ENCODE measurements around the gene MCM3AP.
"Not testable (repeated sequence)": the region's sequence is repeated elsewhere in the genome, so short reads cannot be mapped to it uniquely, and the experiment has no call there.

Gene MCM3AP

DNA sequence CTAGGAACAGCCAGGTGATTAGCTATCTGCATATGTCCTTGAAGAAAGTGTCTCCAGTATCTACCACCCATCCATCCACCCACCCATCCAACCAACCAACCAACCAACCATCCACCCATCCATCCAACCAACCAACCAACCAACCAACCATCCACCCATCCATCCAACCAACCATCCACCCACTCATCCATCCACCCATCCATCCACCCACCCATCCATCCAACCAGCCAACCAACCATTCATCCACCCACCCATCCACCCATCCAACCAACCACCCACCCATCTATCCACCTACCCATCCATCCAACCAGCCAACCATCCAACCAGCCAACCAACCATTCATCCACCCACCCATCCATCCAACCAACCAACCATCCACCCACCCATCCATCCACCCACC, 26.2 kb upstream of the MCM3AP start:
- peaks cover 24% of the 10 kb centered on the region for H3K36me3 ChIP-seq (ENCODE audit: control insufficient read depth, insufficient read depth, low read length)
- H3K4me3 ChIP-seq (ENCODE audit: insufficient read depth, low read depth, low read length) = no peak overlapping the region

DNA sequence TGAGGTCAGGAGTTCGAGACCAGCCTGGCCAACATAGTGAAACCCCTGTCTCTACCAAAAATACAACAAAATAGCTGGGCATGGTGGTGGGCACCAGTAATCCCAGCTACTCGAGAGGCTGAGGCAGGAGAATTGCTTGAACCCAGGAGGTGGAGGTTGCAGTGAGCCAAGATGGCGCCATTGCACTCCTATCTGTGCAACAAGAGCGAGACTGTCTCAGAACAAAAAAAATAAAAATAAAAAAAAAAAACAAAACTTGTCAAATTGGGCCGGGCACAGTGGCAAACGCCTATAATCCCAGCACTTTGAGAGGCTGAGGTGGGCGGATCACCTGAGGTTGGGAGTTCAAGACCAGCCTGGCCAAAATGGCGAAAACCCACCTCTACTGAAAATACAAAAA, 24.8 kb upstream of the MCM3AP start:
- H3K4me1 ChIP-seq (ENCODE audit: control insufficient read depth, insufficient read depth, low read length); H3K4me3 ChIP-seq (ENCODE audit: insufficient read depth, low read depth, low read length); H3K9me3 ChIP-seq (ENCODE audit: control insufficient read depth, low read length); H3K27ac ChIP-seq (ENCODE audit: insufficient read depth, low read depth, low read length, poor library complexity, severe bottlenecking); H3K27me3 ChIP-seq (ENCODE audit: control insufficient read depth, insufficient read depth, low read length, poor library complexity, severe bottlenecking): not testable (repeated sequence)
- WGBS, 2 experiments = 89 to 98% methylated on average over 8 of the region's 8 CpGs
- H3K36me3 ChIP-seq (ENCODE audit: control insufficient read depth, insufficient read depth, low read length) = peaks cover 24% of the 10 kb centered on the region

More for the DNA sequence above, 26.2 kb upstream of the MCM3AP start:
- no peaks in the 10 kb centered on the region for H3K4me1 ChIP-seq (ENCODE audit: control insufficient read depth, insufficient read depth, low read length)
- no peaks in the 10 kb centered on the region for H3K9me3 ChIP-seq (ENCODE audit: control insufficient read depth, low read length)
- H3K27me3 ChIP-seq (ENCODE audit: control insufficient read depth, insufficient read depth, low read length, poor library complexity, severe bottlenecking) = no peaks in the 10 kb centered on the region
- H3K27ac ChIP-seq (ENCODE audit: insufficient read depth, low read depth, low read length, poor library complexity, severe bottlenecking) = no peak overlapping the region

DNA sequence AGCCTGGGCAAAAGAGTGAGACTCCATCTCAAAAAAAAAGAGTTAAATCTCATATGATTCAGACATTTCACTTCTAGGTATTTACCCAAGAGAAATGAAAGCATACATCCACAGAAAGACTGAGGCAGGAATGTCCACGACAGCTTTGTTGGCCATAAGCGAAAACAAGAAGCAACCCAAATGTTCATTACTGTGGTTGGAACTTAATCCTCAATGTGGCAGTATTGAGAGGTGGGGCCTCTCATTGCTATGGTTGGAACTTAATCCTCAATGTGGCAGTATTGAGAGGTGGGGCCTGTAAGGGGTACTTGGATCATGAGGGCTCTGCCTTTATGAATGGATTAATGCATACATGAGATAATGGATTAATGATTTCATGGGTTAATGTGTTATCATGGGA, 23.0 kb upstream of the MCM3AP start:
- H3K4me1 ChIP-seq (ENCODE audit: control insufficient read depth, insufficient read depth, low read length) = no peaks in the 10 kb centered on the region
- peaks cover 19% of the 10 kb centered on the region for H3K36me3 ChIP-seq (ENCODE audit: control insufficient read depth, insufficient read depth, low read length)
- no peaks in the 10 kb centered on the region for H3K9me3 ChIP-seq (ENCODE audit: control insufficient read depth, low read length)
- no peaks in the 10 kb centered on the region for H3K27me3 ChIP-seq (ENCODE audit: control insufficient read depth, insufficient read depth, low read length, poor library complexity, severe bottlenecking)
- no peak overlapping the region for H3K27ac ChIP-seq (ENCODE audit: insufficient read depth, low read depth, low read length, poor library complexity, severe bottlenecking)
- no peak overlapping the region for H3K4me3 ChIP-seq (ENCODE audit: insufficient read depth, low read depth, low read length)
- WGBS, 2 experiments = 94 to 97% methylated on average over 2 of the region's 2 CpGs

DNA sequence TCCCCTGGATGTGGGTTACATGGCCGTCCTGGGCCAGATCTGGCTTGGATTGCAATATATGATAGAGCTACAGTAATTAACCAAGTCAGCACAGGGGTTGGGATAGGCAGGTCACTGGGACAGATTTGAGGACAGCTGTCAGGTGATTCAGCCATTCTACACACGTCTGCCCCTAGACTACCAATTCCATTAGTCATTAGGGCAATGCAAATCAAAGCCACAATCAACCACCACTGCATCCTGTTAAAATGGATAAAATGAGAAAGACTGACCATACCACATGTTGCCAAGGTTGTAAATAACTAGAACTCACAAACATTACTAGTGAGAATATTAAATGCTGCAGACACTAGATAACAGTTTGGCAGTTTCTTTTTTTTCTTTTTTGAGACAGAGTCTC, 22.2 kb upstream of the MCM3AP start:
- Histone ChIP-seq H3K4me1 (ENCODE audit: control insufficient read depth, insufficient read depth, low read length) (no peaks in the 10 kb centered on the region), H3K9me3 (ENCODE audit: control insufficient read depth, low read length) (no peaks in the 10 kb centered on the region), H3K4me3 (ENCODE audit: insufficient read depth, low read depth, low read length) (no peak overlapping the region), H3K36me3 (ENCODE audit: control insufficient read depth, insufficient read depth, low read length) (peaks cover 11% of the 10 kb centered on the region), H3K27me3 (ENCODE audit: control insufficient read depth, insufficient read depth, low read length, poor library complexity, severe bottlenecking) (no peaks in the 10 kb centered on the region), H3K27ac (ENCODE audit: insufficient read depth, low read depth, low read length, poor library complexity, severe bottlenecking) (no peak overlapping the region)
- 90 to 97% methylated on average over 2 of the region's 2 CpGs for WGBS, 2 experiments

DNA sequence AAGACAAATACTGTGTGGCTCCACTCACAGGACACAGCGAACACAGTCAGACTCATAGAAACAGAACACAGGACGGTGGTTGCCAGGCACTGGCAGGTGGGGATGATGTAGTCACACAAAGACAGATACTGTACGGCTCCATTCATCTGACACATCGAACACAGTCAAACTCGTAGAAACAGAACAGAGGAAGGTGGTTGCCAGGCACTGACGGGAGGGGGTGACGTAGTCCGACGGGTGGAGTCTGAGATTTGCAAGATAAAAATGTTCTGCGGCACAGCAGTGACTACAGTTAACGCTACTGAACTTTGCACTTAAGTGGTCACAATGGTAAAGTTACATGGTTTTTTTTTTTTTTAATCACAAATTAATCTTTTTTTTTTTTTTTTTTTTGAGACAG, 19.5 kb upstream of the MCM3AP start:
- no peaks in the 10 kb centered on the region for H3K9me3 ChIP-seq (ENCODE audit: control insufficient read depth, low read length)
- H3K27ac ChIP-seq (ENCODE audit: insufficient read depth, low read depth, low read length, poor library complexity, severe bottlenecking) = no peak overlapping the region
- H3K4me3 ChIP-seq (ENCODE audit: insufficient read depth, low read depth, low read length) = no peak overlapping the region
- H3K36me3 ChIP-seq (ENCODE audit: control insufficient read depth, insufficient read depth, low read length) = peaks cover 12% of the 10 kb centered on the region
- H3K27me3 ChIP-seq (ENCODE audit: control insufficient read depth, insufficient read depth, low read length, poor library complexity, severe bottlenecking) = no peaks in the 10 kb centered on the region
- WGBS, 2 experiments = 97 to 98% methylated on average over 11 of the region's 11 CpGs
- H3K4me1 ChIP-seq (ENCODE audit: control insufficient read depth, insufficient read depth, low read length) = no peaks in the 10 kb centered on the region

DNA sequence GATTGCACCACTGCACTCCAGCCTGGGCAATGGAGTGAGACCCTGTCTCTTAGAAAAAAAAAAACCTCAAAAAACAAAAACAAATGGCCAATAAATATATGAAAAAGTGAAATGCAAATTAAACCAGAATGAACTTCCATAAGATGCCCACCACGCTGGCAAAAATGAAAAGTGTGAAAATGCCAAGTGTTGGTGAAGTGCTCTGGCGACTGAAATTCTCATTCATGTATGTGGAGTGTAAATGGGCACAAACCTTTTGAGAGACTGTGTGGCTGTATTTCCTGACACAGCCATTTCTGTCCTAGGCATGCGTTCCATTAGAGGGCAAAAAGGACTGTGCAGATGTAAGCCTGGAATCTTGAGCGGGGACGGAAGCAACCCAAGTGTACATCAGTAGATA, 19.0 kb upstream of the MCM3AP start:
- 94 to 96% methylated on average over 5 of the region's 5 CpGs for WGBS, 2 experiments
- Histone ChIP-seq H3K4me1 (ENCODE audit: control insufficient read depth, insufficient read depth, low read length) (no peaks in the 10 kb centered on the region), H3K27ac (ENCODE audit: insufficient read depth, low read depth, low read length, poor library complexity, severe bottlenecking) (no peak overlapping the region), H3K9me3 (ENCODE audit: control insufficient read depth, low read length) (no peaks in the 10 kb centered on the region), H3K27me3 (ENCODE audit: control insufficient read depth, insufficient read depth, low read length, poor library complexity, severe bottlenecking) (no peaks in the 10 kb centered on the region), H3K4me3 (ENCODE audit: insufficient read depth, low read depth, low read length) (no peak overlapping the region), H3K36me3 (ENCODE audit: control insufficient read depth, insufficient read depth, low read length) (peaks cover 17% of the 10 kb centered on the region)

DNA sequence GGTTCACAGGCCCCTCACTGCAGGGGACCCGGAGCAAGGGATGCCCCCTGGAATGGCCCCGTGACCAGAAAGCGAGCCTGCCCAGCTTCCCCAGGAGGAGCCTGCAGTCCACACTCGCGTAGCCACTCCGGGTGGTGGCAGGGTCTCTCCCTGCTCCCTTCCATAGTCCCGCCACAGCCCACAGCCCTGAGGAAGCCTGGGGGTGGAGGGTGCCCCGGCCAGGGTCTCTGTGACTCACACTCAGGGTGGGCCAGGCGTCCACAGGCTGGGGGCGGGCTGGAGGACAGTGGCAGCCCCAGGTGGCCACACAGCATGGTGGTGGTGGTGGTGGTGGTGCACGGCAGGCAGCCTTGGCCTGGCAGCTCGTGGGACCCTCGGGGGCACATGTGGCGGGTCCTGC, 16.3 kb upstream of the MCM3AP start:
- no peak overlapping the region for H3K27ac ChIP-seq (ENCODE audit: insufficient read depth, low read depth, low read length, poor library complexity, severe bottlenecking)
- H3K9me3 ChIP-seq (ENCODE audit: control insufficient read depth, low read length) = no peaks in the 10 kb centered on the region
- no peaks in the 10 kb centered on the region for H3K27me3 ChIP-seq (ENCODE audit: control insufficient read depth, insufficient read depth, low read length, poor library complexity, severe bottlenecking)
- 96 to 97% methylated on average over 14 of the region's 14 CpGs for WGBS, 2 experiments
- peaks cover 24% of the 10 kb centered on the region for H3K36me3 ChIP-seq (ENCODE audit: control insufficient read depth, insufficient read depth, low read length)
- no peak overlapping the region for H3K4me3 ChIP-seq (ENCODE audit: insufficient read depth, low read depth, low read length)
- no peaks in the 10 kb centered on the region for H3K4me1 ChIP-seq (ENCODE audit: control insufficient read depth, insufficient read depth, low read length)

DNA sequence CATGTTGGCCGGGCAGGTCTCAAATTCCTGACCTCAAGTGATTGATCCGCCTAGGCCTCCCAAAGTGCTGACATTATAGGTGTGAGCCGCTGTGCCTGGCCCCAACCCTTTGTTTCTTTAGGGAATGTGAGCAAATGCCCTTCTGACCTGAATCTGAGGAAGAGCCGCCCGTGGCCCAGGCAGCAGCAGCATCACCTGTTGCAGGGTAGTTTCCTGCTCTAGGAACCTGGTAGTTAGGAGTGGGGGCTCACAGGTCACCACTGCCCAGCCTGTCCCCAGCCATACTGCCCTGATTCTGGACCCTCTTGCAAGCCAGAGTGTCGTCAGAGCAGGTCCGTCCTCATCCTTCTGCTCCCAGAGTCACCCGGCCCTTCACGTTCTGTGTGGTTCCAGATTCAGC, 13.8 kb upstream of the MCM3AP start:
- Histone ChIP-seq H3K36me3 (ENCODE audit: control insufficient read depth, insufficient read depth, low read length) (peaks cover 21% of the 10 kb centered on the region), H3K27me3 (ENCODE audit: control insufficient read depth, insufficient read depth, low read length, poor library complexity, severe bottlenecking) (no peaks in the 10 kb centered on the region), H3K27ac (ENCODE audit: insufficient read depth, low read depth, low read length, poor library complexity, severe bottlenecking) (no peak overlapping the region), H3K4me1 (ENCODE audit: control insufficient read depth, insufficient read depth, low read length) (peaks cover 13% of the 10 kb centered on the region), H3K9me3 (ENCODE audit: control insufficient read depth, low read length) (no peaks in the 10 kb centered on the region), H3K4me3 (ENCODE audit: insufficient read depth, low read depth, low read length) (no peak overlapping the region)
- 90 to 91% methylated on average over 9 of the region's 9 CpGs for WGBS, 2 experiments

DNA sequence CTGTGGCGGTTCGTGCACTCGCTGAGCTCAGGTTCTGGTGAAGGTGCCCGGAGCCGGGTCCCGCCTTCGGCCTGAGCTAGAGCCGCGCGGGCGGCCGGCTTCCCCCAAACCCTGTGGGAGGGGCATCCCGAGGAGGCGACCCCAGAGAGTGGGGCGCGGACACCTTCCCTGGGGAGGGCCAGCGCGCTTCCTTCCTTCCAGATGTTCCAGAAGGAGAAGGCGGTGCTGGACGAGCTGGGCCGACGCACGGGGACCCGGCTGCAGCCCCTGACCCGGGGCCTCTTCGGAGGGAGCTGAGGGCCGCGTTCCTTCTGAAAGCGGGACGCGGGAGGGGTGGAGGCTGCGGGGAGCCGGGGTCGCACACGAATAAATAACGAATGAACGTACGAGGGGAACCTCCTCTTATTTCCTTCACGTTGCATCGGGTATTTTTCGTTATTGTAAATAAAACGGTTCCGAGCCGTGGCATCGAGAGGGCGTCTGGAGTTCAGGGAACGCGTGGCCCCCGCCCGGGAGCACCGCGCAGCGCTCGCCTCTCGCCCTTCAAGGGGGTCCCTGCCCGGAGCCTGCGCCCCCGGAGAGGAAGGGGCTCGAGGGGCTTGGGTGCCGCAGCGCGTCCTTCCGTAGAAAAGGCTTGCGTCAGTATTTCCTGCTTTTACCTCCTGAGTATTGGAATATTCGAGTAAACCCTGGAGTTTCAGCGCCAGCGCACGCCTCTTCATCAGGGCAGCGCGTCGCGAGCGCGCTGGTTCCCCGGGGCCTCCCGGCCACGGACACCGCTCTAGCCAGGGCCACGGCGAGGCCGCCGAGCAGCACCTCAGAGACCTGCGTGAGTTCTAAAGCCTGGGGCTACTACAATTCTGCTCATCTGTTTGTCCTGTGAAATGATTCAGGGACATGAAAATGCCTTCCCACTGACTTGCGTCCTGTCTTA, 12.2 kb upstream of the MCM3AP start:
- Histone ChIP-seq H3K27me3 (ENCODE audit: control insufficient read depth, insufficient read depth, low read length, poor library complexity, severe bottlenecking) (no peaks in the 10 kb centered on the region), H3K36me3 (ENCODE audit: control insufficient read depth, insufficient read depth, low read length) (peaks cover 21% of the 10 kb centered on the region), H3K9me3 (ENCODE audit: control insufficient read depth, low read length) (no peaks in the 10 kb centered on the region), H3K4me3 (ENCODE audit: insufficient read depth, low read depth, low read length) (no peak overlapping the region), H3K27ac (ENCODE audit: insufficient read depth, low read depth, low read length, poor library complexity, severe bottlenecking) (no peak overlapping the region), H3K4me1 (ENCODE audit: control insufficient read depth, insufficient read depth, low read length) (peaks cover 13% of the 10 kb centered on the region)
- WGBS, 2 experiments = 86 to 89% methylated on average over 84 of the region's 84 CpGs

DNA sequence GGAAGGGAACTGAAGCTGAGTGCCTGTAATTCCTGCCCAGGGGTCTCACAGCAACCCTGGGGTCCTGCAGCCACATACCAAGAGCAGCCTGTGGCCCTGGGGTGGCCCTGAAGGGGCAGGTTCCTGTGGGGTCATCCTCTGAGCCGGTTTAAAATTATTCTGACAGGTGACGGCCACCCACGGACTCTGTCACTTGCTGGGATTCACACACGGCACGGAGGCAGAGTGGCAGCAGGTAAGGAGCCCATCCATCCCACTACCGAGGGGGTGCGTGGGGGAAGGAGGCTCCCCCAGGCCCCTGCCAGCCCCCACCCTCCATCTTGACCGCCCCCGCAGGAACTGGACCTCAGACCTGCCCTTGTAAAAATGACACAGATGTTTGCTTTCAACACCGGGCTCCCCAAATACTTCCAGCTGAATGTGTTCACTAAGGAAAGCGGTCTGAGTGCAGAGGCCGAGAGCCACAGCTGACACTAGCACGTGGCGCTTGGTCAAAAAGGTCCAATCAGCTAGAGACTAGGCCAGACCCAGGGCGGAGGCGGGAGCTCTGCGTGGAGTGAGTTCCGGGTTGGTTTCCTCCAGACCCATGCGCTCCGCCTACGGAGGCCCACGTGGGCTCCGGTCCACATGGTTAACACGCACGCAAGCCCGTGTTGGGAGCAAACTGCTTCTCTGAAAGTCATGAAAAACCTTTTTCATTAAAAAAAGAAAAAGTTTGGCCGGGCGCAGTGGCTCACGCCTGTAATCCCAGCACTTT, 10.8 kb upstream of the MCM3AP start:
- H3K27ac ChIP-seq (ENCODE audit: insufficient read depth, low read depth, low read length, poor library complexity, severe bottlenecking) = no peak overlapping the region
- H3K27me3 ChIP-seq (ENCODE audit: control insufficient read depth, insufficient read depth, low read length, poor library complexity, severe bottlenecking) = no peaks in the 10 kb centered on the region
- no peak overlapping the region for H3K4me3 ChIP-seq (ENCODE audit: insufficient read depth, low read depth, low read length)
- H3K4me1 ChIP-seq (ENCODE audit: control insufficient read depth, insufficient read depth, low read length) = peaks cover 13% of the 10 kb centered on the region
- peaks cover 26% of the 10 kb centered on the region for H3K36me3 ChIP-seq (ENCODE audit: control insufficient read depth, insufficient read depth, low read length)
- WGBS, 2 experiments = 83 to 86% methylated on average over 29 of the region's 29 CpGs
- H3K9me3 ChIP-seq (ENCODE audit: control insufficient read depth, low read length) = no peaks in the 10 kb centered on the region

Data from ectodermal cell (in vitro differentiated cells).